A673 (cell line): ENCODE results near the gene GEMIN2.

Experiments used
- CTCF ChIP-seq: fragments of 300-800, 200-600 bp; sonication (generic); conservative IDR thresholded peaks from 2 replicates; pipeline ENCODE4 v1.5.1; 2017; ENCODE audit warnings: low read depth, mild to moderate bottlenecking, antibody characterized with exemption, low read length, moderate library complexity, mixed read lengths
- EZH2 ChIP-seq: fragments of 200-600 bp; sonication (generic); IDR thresholded peaks from 2 replicates; pipeline ENCODE4 v1.6.1; 2017; ENCODE audit warnings: borderline replicate concordance, low read depth, mild to moderate bottlenecking, mixed read lengths, antibody characterized with exemption, low read length; ENCODE audit not compliant: poor library complexity, severe bottlenecking

- no peak for TF ChIP-seq CTCF
- TF ChIP-seq EZH2: no peak
These were observed 19.6 kb upstream of the GEMIN2 start for GRCh38 chr14:39094515-39094914.
